ENCODE data around the gene PKN3. TPM values are rescaled to one million over a fixed set of nuclear protein-coding genes. Genes with fewer than 3 reads are reported as not detected.

The PKN3 gene
- polyA plus RNA-seq, 4 donors, result 4.1 to 12.3 (median 4.5) TPM

DNA sequence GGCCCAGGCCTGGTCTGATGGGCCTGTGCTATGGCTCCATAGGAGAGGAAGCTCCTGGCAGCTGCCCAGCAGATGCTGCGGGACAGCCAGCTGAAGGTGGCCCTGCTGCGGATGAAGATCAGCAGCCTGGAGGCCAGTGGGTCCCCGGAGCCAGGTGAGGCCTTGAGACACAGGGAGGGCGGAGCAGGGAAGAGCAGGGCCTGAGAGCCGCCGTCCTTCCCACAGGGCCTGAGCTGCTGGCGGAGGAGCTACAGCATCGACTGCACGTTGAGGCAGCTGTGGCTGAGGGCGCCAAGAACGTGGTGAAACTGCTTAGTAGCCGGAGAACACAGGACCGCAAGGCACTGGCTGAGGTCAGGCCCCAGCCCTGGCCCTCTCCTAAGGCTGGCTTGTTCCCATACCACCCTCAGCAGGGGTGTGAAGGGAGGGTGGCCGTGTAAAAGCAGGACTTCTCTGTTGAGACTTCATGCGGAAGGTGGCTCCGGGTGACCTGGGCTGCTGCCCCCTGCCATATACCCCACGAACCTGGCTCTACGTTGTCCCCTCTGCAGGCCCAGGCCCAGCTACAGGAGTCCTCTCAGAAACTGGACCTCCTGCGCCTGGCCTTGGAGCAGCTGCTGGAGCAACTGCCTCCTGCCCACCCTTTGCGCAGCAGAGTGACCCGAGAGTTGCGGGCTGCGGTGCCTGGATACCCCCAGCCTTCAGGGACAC, 4.5 kb downstream of the PKN3 start:
- Histone ChIP-seq H3K9me3 (ENCODE audit: control insufficient read depth in 2 of 2, insufficient read depth in 1 of 2, low read depth in 1 of 2, low read length in 1 of 2) (no peaks in the 10 kb centered on the region), H3K4me1 (ENCODE audit: control insufficient read depth in 3 of 3, insufficient read depth in 2 of 3, low read depth in 1 of 3, low read length in 2 of 3) (no peaks in the 10 kb centered on the region), H3K27me3 (ENCODE audit: control insufficient read depth in 3 of 3, insufficient read depth in 3 of 3, low read length in 3 of 3) (no peaks in the 10 kb centered on the region), H3K27ac (ENCODE audit: low read depth in 1 of 3, low read length in 2 of 3) (no peak overlapping the region), H3K4me3 (ENCODE audit: low read depth in 1 of 3, low read length in 3 of 3) (no peak overlapping the region), H3K36me3 (ENCODE audit: control insufficient read depth in 3 of 3, insufficient read depth in 2 of 3, low read depth in 1 of 3, low read length in 3 of 3) (peaks cover 0 to 14% (median 0%) of the 10 kb centered on the region in 3 donors)
- DNase-seq (no peak), FAIRE-seq (no peak)
- 84 to 88% (median 88%) methylated on average over 23 of the region's 23 CpGs for WGBS, 3 donors

GRCh38 chr9:128707446-128707845, 5.1 kb downstream of the PKN3 start:
- Histone ChIP-seq H3K4me1 (ENCODE audit: control insufficient read depth in 3 of 3, insufficient read depth in 2 of 3, low read depth in 1 of 3, low read length in 2 of 3) (no peaks in the 10 kb centered on the region), H3K4me3 (ENCODE audit: low read depth in 1 of 3, low read length in 3 of 3) (no peak overlapping the region), H3K27ac (ENCODE audit: low read depth in 1 of 3, low read length in 2 of 3) (no peak overlapping the region), H3K36me3 (ENCODE audit: control insufficient read depth in 3 of 3, insufficient read depth in 2 of 3, low read depth in 1 of 3, low read length in 3 of 3) (peaks cover 0 to 18% (median 0%) of the 10 kb centered on the region in 3 donors), H3K9me3 (ENCODE audit: control insufficient read depth in 2 of 2, insufficient read depth in 1 of 2, low read depth in 1 of 2, low read length in 1 of 2) (no peaks in the 10 kb centered on the region), H3K27me3 (ENCODE audit: control insufficient read depth in 3 of 3, insufficient read depth in 3 of 3, low read length in 3 of 3) (no peaks in the 10 kb centered on the region)
- DNase-seq (no peak), FAIRE-seq (no peak)
- WGBS, 3 donors, result 94 to 95% (median 94%) methylated on average over 8 of the region's 8 CpGs

DNA sequence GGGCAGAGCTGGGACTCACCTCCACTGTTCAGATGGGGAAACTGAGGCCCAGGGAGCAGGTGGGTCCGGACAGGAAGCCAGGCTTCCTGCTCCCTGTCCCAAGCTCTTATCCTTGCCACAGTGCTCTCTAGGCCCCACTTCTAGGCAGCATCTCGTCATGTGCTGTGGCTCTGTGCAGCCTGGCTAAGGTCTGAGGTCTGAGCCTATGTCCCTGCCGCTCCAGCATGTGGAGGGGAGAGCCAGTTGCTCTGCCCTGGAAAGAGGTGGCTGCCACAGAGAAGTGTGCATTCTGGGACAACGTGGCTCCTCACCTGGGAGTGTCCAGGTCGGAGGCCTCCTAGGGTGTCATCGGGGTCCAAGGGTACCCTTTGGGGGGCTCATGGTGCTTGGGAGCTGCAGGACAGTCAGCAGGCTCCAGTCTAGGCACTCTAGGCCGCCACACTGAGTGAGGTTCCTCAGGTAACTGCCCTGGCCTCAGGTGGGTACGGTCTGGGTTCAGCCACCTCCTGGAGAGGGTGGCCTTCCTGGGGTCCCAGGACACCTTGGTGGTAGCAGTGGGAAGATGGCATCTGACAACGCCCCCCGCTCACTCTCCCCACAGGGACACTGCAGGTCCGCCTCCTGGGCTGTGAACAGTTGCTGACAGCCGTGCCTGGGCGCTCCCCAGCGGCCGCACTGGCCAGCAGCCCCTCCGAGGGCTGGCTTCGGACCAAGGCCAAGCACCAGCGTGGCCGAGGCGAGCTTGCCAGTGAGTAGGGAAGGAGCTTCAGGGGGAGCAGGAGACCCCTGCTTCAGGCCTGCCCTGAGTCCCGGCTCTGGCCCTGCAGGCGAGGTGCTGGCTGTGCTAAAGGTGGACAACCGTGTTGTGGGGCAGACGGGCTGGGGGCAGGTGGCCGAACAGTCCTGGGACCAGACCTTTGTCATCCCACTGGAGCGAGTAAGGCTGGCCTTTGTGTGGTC, 10.4 kb downstream of the PKN3 start:
- Histone ChIP-seq H3K27ac (ENCODE audit: low read depth in 1 of 3, low read length in 2 of 3) (no peak overlapping the region), H3K4me1 (ENCODE audit: control insufficient read depth in 3 of 3, insufficient read depth in 2 of 3, low read depth in 1 of 3, low read length in 2 of 3) (no peaks in the 10 kb centered on the region), H3K9me3 (ENCODE audit: control insufficient read depth in 2 of 2, insufficient read depth in 1 of 2, low read depth in 1 of 2, low read length in 1 of 2) (no peaks in the 10 kb centered on the region), H3K4me3 (ENCODE audit: low read depth in 1 of 3, low read length in 3 of 3) (no peak overlapping the region), H3K36me3 (ENCODE audit: control insufficient read depth in 3 of 3, insufficient read depth in 2 of 3, low read depth in 1 of 3, low read length in 3 of 3) (peaks cover 0 to 40% (median 0%) of the 10 kb centered on the region in 3 donors), H3K27me3 (ENCODE audit: control insufficient read depth in 3 of 3, insufficient read depth in 3 of 3, low read length in 3 of 3) (no peaks in the 10 kb centered on the region)
- 94 to 96% (median 94%) methylated on average over 26 of the region's 26 CpGs for WGBS, 3 donors
- no peak for DNase-seq
- FAIRE-seq, result no peak

- Histone ChIP-seq H3K36me3 (ENCODE audit: control insufficient read depth in 3 of 3, insufficient read depth in 2 of 3, low read depth in 1 of 3, low read length in 3 of 3) (peaks cover 0 to 42% (median 0%) of the 10 kb centered on the region in 3 donors), H3K4me3 (ENCODE audit: low read depth in 1 of 3, low read length in 3 of 3) (no peak overlapping the region), H3K9me3 (ENCODE audit: control insufficient read depth in 2 of 2, insufficient read depth in 1 of 2, low read depth in 1 of 2, low read length in 1 of 2) (no peaks in the 10 kb centered on the region), H3K4me1 (ENCODE audit: control insufficient read depth in 3 of 3, insufficient read depth in 2 of 3, low read depth in 1 of 3, low read length in 2 of 3) (peaks cover 0 to 6% (median 0%) of the 10 kb centered on the region in 3 donors), H3K27me3 (ENCODE audit: control insufficient read depth in 3 of 3, insufficient read depth in 3 of 3, low read length in 3 of 3) (no peaks in the 10 kb centered on the region), H3K27ac (ENCODE audit: low read depth in 1 of 3, low read length in 2 of 3) (no peak overlapping the region)
- FAIRE-seq (no peak), DNase-seq (no peak)
- WGBS, 3 donors, result 90 to 94% (median 92%) methylated on average over 11 to 13 of the region's 13 CpGs
Measured at GRCh38 chr9:128713411-128713780, 11.1 kb downstream of the PKN3 start.

GRCh38 chr9:128713941-128714573, 11.8 kb downstream of the PKN3 start:
- Histone ChIP-seq H3K36me3 (ENCODE audit: control insufficient read depth in 3 of 3, insufficient read depth in 2 of 3, low read depth in 1 of 3, low read length in 3 of 3) (peaks cover 0 to 42% (median 0%) of the 10 kb centered on the region in 3 donors), H3K27me3 (ENCODE audit: control insufficient read depth in 3 of 3, insufficient read depth in 3 of 3, low read length in 3 of 3) (no peaks in the 10 kb centered on the region), H3K27ac (ENCODE audit: low read depth in 1 of 3, low read length in 2 of 3) (no peak overlapping the region), H3K4me1 (ENCODE audit: control insufficient read depth in 3 of 3, insufficient read depth in 2 of 3, low read depth in 1 of 3, low read length in 2 of 3) (peaks cover 0 to 9% (median 0%) of the 10 kb centered on the region in 3 donors), H3K9me3 (ENCODE audit: control insufficient read depth in 2 of 2, insufficient read depth in 1 of 2, low read depth in 1 of 2, low read length in 1 of 2) (no peaks in the 10 kb centered on the region), H3K4me3 (ENCODE audit: low read depth in 1 of 3, low read length in 3 of 3) (no peak overlapping the region)
- 95 to 98% (median 96%) methylated on average over 17 to 19 of the region's 19 CpGs for WGBS, 3 donors
- FAIRE-seq (no peak), DNase-seq (no peak)

DNA sequence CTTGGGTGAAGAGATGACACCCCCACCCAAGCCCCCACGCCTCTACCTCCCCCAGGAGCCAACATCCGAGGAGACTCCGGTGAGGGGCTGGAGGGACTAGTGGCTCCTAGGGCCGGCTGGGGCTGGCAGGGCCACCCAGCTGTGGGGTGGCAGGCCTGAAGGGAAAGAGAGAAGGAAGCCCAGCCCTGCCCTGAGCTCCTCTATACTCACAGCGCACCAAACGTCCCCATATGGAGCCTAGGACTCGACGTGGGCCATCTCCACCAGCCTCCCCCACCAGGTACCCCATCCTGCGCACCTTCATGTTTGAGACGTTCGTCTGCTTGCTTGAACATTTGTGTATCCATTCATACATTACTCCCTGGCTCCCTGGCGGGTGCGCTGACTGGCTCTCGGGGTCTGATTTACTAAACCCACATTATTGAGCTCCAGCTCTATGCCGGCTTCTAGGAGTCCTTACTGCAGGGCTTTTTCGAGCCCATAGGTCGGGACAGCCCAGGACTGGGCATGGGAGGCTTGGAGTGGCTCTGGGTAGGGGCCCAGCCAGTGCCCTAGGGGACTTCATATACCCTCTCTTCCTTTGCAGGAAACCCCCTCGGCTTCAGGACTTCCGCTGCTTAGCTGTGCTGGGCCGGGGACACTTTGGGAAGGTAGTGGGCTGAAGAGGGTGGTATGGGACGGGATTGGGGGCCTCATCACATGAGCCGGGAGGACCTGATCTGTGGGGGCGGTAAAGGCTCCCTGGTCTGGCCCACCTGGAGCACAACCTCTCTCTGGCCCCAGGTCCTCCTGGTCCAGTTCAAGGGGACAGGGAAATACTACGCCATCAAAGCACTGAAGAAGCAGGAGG, 12.5 kb downstream of the PKN3 start:
- no peak overlapping the region for H3K27ac ChIP-seq (ENCODE audit: low read depth in 1 of 3, low read length in 2 of 3)
- peaks cover 0 to 9% (median 0%) of the 10 kb centered on the region in 3 donors for H3K4me1 ChIP-seq (ENCODE audit: control insufficient read depth in 3 of 3, insufficient read depth in 2 of 3, low read depth in 1 of 3, low read length in 2 of 3)
- H3K27me3 ChIP-seq (ENCODE audit: control insufficient read depth in 3 of 3, insufficient read depth in 3 of 3, low read length in 3 of 3), result no peaks in the 10 kb centered on the region
- WGBS, 3 donors, result 90 to 92% (median 91%) methylated on average over 23 to 24 of the region's 24 CpGs
- H3K4me3 ChIP-seq (ENCODE audit: low read depth in 1 of 3, low read length in 3 of 3), result no peak overlapping the region
- H3K9me3 ChIP-seq (ENCODE audit: control insufficient read depth in 2 of 2, insufficient read depth in 1 of 2, low read depth in 1 of 2, low read length in 1 of 2), result no peaks in the 10 kb centered on the region
- FAIRE-seq, result no peak
- no peak for DNase-seq
- H3K36me3 ChIP-seq (ENCODE audit: control insufficient read depth in 3 of 3, insufficient read depth in 2 of 3, low read depth in 1 of 3, low read length in 3 of 3), result peaks cover 0 to 48% (median 0%) of the 10 kb centered on the region in 3 donors

- H3K27ac ChIP-seq (ENCODE audit: low read depth in 1 of 3, low read length in 2 of 3), result no peak overlapping the region
- no peak for DNase-seq
- no peaks in the 10 kb centered on the region for H3K27me3 ChIP-seq (ENCODE audit: control insufficient read depth in 3 of 3, insufficient read depth in 3 of 3, low read length in 3 of 3)
- WGBS, 3 donors, result 83 to 93% (median 91%) methylated on average over 6 of the region's 6 CpGs
- peaks cover 0 to 50% (median 0%) of the 10 kb centered on the region in 3 donors for H3K36me3 ChIP-seq (ENCODE audit: control insufficient read depth in 3 of 3, insufficient read depth in 2 of 3, low read depth in 1 of 3, low read length in 3 of 3)
- no peak overlapping the region for H3K4me3 ChIP-seq (ENCODE audit: low read depth in 1 of 3, low read length in 3 of 3)
- no peak for FAIRE-seq
- peaks cover 0 to 9% (median 0%) of the 10 kb centered on the region in 3 donors for H3K4me1 ChIP-seq (ENCODE audit: control insufficient read depth in 3 of 3, insufficient read depth in 2 of 3, low read depth in 1 of 3, low read length in 2 of 3)
- no peaks in the 10 kb centered on the region for H3K9me3 ChIP-seq (ENCODE audit: control insufficient read depth in 2 of 2, insufficient read depth in 1 of 2, low read depth in 1 of 2, low read length in 1 of 2)
Measured at GRCh38 chr9:128715436-128715750, 13.1 kb downstream of the PKN3 start.

Data from small intestine (tissue), 7 donors.